ENCODE data around the gene ACE.

Gene ACE

GRCh38 chr17:63433746-63434591, 42.9 kb upstream of the ACE start:
- H3K4me3 ChIP-seq (ENCODE audit: low read depth, low read length): no peak overlapping the region
- ChIA-PET POLR2A (interaction anchor here (1.0 kb wide), 1 partner anchor 10 kb away, joined by 3 read pairs; no protein-coding TSS in a partner anchor), CTCF (interaction anchor here (0.8 to 8.8 kb wide), 10 partner anchors 7 to 178 kb away, joined by 3 to 74 read pairs (median 5); partner anchors contain the start of gene ACE)
- H3K9me3 ChIP-seq (ENCODE audit: control insufficient read depth, insufficient read depth, low read depth, low read length): no peaks in the 10 kb centered on the region
- peaks cover 0 to 6% of the 10 kb centered on the region in 2 experiments; a peak in 1 of 3 replicates for H3K36me3 ChIP-seq (ENCODE audit: control insufficient read depth in 2 of 2, insufficient read depth in 1 of 2, low read length in 2 of 2)
- TF ChIP-seq ZNF514 (tag by site-specific recombination; IDR thresholded peaks at IDR 0.05) (no peak), SP3 (tag by site-specific recombination; IDR thresholded peaks at IDR 0.05) (no peak), TSHZ1 (tag by site-specific recombination; IDR thresholded peaks at IDR 0.05; ENCODE audit: borderline replicate concordance) (no peak), ZFP69B (tag by site-specific recombination; IDR thresholded peaks at IDR 0.05) (0 out of 2 replicates have a peak, but pooled peaks have one; percentile 35), EGR2 (tag by site-specific recombination; IDR thresholded peaks at IDR 0.05; ENCODE audit: low read depth) (peak; percentile 47; the same call in 1 of the 2 replicates), ZFHX2 (tag by site-specific recombination; conservative IDR thresholded peaks at IDR 0.05) (peak; percentile 54)
- H3K4me1 ChIP-seq (ENCODE audit: control insufficient read depth, insufficient read depth, low read length): no peaks in the 10 kb centered on the region; the same call in 1 of the 2 replicates
- H3K27ac ChIP-seq (ENCODE audit: extremely low read depth, low read depth, low read length): peak overlapping the region; percentile 9; the same call in 1 of the 2 replicates

- CTCF ChIA-PET: interaction anchor here (0.5 to 8.8 kb wide), 12 partner anchors 8 to 405 kb away, joined by 3 to 74 read pairs (median 4); partner anchors contain the start of gene ACE
- POLR2A ChIA-PET: interaction anchor here (0.6 to 1.0 kb wide), 2 partner anchors 10 to 169 kb away, joined by 3 to 4 read pairs; no protein-coding TSS in a partner anchor
- H3K4me3 ChIP-seq (ENCODE audit: low read depth, low read length): no peak overlapping the region
- no peak overlapping the region for H3K27ac ChIP-seq (ENCODE audit: extremely low read depth, low read depth, low read length)
- H3K9me3 ChIP-seq (ENCODE audit: control insufficient read depth, insufficient read depth, low read depth, low read length): no peaks in the 10 kb centered on the region
- no peak for TF ChIP-seq WT1 (tag by site-specific recombination; IDR thresholded peaks at IDR 0.05)
- peak; percentile 21; the same call in 1 of the 2 replicates for TF ChIP-seq EGR2 (tag by site-specific recombination; IDR thresholded peaks at IDR 0.05; ENCODE audit: low read depth)
- TF ChIP-seq ZNF670 (tag by site-specific recombination; IDR thresholded peaks at IDR 0.05; ENCODE audit: low read depth): no peak
- no peak for TF ChIP-seq ZSCAN23 (tag by site-specific recombination; IDR thresholded peaks at IDR 0.05)
- TF ChIP-seq ZNF426 (tag by site-specific recombination; IDR thresholded peaks at IDR 0.05): no peak
- TF ChIP-seq ZSCAN4 (tag by site-specific recombination; IDR thresholded peaks at IDR 0.05): 0 out of 2 replicates have a peak, but pooled peaks have one; percentile 9
- peak; percentile 49 for TF ChIP-seq ZFHX2 (tag by site-specific recombination; conservative IDR thresholded peaks at IDR 0.05)
- TF ChIP-seq ZBTB8A (tag by site-specific recombination; IDR thresholded peaks at IDR 0.05): peak; percentile 66
- no peak for TF ChIP-seq ZNF266 (tag by site-specific recombination; IDR thresholded peaks at IDR 0.05; ENCODE audit: low read depth)
- TF ChIP-seq ZSCAN30 (tag by site-specific recombination; IDR thresholded peaks at IDR 0.05): no peak
- no peak for TF ChIP-seq ZNF549 (tag by site-specific recombination; IDR thresholded peaks at IDR 0.05)
- TF ChIP-seq ZNF580 (tag by site-specific recombination; IDR thresholded peaks at IDR 0.05): no peak
- no peak for TF ChIP-seq ZNF639 (tag by site-specific recombination; IDR thresholded peaks at IDR 0.05)
- no peak for TF ChIP-seq ZNF223 (tag by site-specific recombination; IDR thresholded peaks at IDR 0.05)
- peak; percentile 97 for TF ChIP-seq ZBTB48 (tag by site-specific recombination; IDR thresholded peaks at IDR 0.05)
- peaks cover 0 to 6% of the 10 kb centered on the region in 2 experiments; a peak in 1 of 3 replicates for H3K36me3 ChIP-seq (ENCODE audit: control insufficient read depth in 2 of 2, insufficient read depth in 1 of 2, low read length in 2 of 2)
- no peaks in the 10 kb centered on the region; the same call in 1 of the 2 replicates for H3K4me1 ChIP-seq (ENCODE audit: control insufficient read depth, insufficient read depth, low read length)
These were observed 41.8 kb upstream of the ACE start for GRCh38 chr17:63434951-63435571.

Data from HEK293 (cell line).